Measurements from ENCODE around the gene CCDC80.
A peak's percentile ranks its signal among the peaks of the same experiment; 100 is the strongest.

CCDC80 gene

GRCh38 chr3:112650482-112650881 is 9.5 kb upstream of the CCDC80 start:
- TF ChIP-seq EGR1 (IDR thresholded peaks at IDR 0.05) (no peak), USF1 (IDR thresholded peaks at IDR 0.05) (no peak), YY1 (IDR thresholded peaks at IDR 0.05; ENCODE audit: low read depth) (no peak), ZBTB7A (IDR thresholded peaks at IDR 0.05; ENCODE audit: low read depth) (no peak), CEBPB (IDR thresholded peaks at IDR 0.05) (no peak), REST (IDR thresholded peaks at IDR 0.05; ENCODE audit: low read depth) (no peak), MAX (IDR thresholded peaks at IDR 0.05) (no peak), EP300 (IDR thresholded peaks at IDR 0.05; ENCODE audit: borderline replicate concordance) (no peak), TCF12 (IDR thresholded peaks at IDR 0.05; ENCODE audit: low read depth) (no peak), TEAD4 (IDR thresholded peaks at IDR 0.05) (no peak), NFIC (IDR thresholded peaks at IDR 0.05) (no peak)

GRCh38 chr3:112649478-112649735 is 8.5 kb upstream of the CCDC80 start:
- no peak for TF ChIP-seq REST (IDR thresholded peaks at IDR 0.05; ENCODE audit: low read depth)

- peak; percentile 40; the same call in 1 of the 2 replicates for TF ChIP-seq FOXM1 (IDR thresholded peaks at IDR 0.05; ENCODE audit: borderline replicate concordance, low read depth)
- 0 out of 2 replicates have a peak, but pooled peaks have one; percentile 51 for TF ChIP-seq TCF12 (IDR thresholded peaks at IDR 0.05; ENCODE audit: low read depth)
- TF ChIP-seq TAF1 (IDR thresholded peaks at IDR 0.05; ENCODE audit: low read depth), result no peak
- TF ChIP-seq EGR1 (IDR thresholded peaks at IDR 0.05), result no peak
- TF ChIP-seq NFIC (IDR thresholded peaks at IDR 0.05), result no peak; the same call in 1 of the 2 replicates
- peak; percentile 63 for TF ChIP-seq MAX (IDR thresholded peaks at IDR 0.05)
- peak; percentile 39; the same call in 1 of the 2 replicates for TF ChIP-seq YY1 (IDR thresholded peaks at IDR 0.05; ENCODE audit: low read depth)
- peak; percentile 61; the same call in 1 of the 2 replicates for TF ChIP-seq EP300 (IDR thresholded peaks at IDR 0.05; ENCODE audit: borderline replicate concordance)
- no peak for TF ChIP-seq ZBTB7A (IDR thresholded peaks at IDR 0.05; ENCODE audit: low read depth)
- no peak for TF ChIP-seq CREB1 (IDR thresholded peaks at IDR 0.05; ENCODE audit: low read depth)
- peak; percentile 100 for TF ChIP-seq TEAD4 (IDR thresholded peaks at IDR 0.05)
- peak; percentile 11; the same call in 1 of the 2 replicates for TF ChIP-seq RAD21 (IDR thresholded peaks at IDR 0.05; ENCODE audit: low read depth)
- peak; percentile 90 for TF ChIP-seq CEBPB (IDR thresholded peaks at IDR 0.05)
- no peak for TF ChIP-seq USF1 (IDR thresholded peaks at IDR 0.05)
- no peak for TF ChIP-seq REST (IDR thresholded peaks at IDR 0.05; ENCODE audit: low read depth)
Measured at GRCh38 chr3:112647122-112647521, 6.2 kb upstream of the CCDC80 start.

- no peak for TF ChIP-seq TCF12 (IDR thresholded peaks at IDR 0.05; ENCODE audit: low read depth)
- TF ChIP-seq TEAD4 (IDR thresholded peaks at IDR 0.05), result peak; percentile 9; the same call in 1 of the 2 replicates
Measured at GRCh38 chr3:112646623-112647022, 5.7 kb upstream of the CCDC80 start.

- TF ChIP-seq EGR1 (IDR thresholded peaks at IDR 0.05), result no peak
- no peak for TF ChIP-seq EP300 (IDR thresholded peaks at IDR 0.05; ENCODE audit: borderline replicate concordance)
- no peak for TF ChIP-seq YY1 (IDR thresholded peaks at IDR 0.05; ENCODE audit: low read depth)
- no peak for TF ChIP-seq FOXM1 (IDR thresholded peaks at IDR 0.05; ENCODE audit: borderline replicate concordance, low read depth)
- TF ChIP-seq CEBPB (IDR thresholded peaks at IDR 0.05), result no peak
- no peak for TF ChIP-seq RAD21 (IDR thresholded peaks at IDR 0.05; ENCODE audit: low read depth)
- TF ChIP-seq TAF1 (IDR thresholded peaks at IDR 0.05; ENCODE audit: low read depth), result no peak
- no peak for TF ChIP-seq REST (IDR thresholded peaks at IDR 0.05; ENCODE audit: low read depth)
- TF ChIP-seq USF1 (IDR thresholded peaks at IDR 0.05), result no peak
- no peak for TF ChIP-seq MAX (IDR thresholded peaks at IDR 0.05)
- no peak for TF ChIP-seq ZBTB7A (IDR thresholded peaks at IDR 0.05; ENCODE audit: low read depth)
- TF ChIP-seq CREB1 (IDR thresholded peaks at IDR 0.05; ENCODE audit: low read depth), result no peak
- no peak for TF ChIP-seq TEAD4 (IDR thresholded peaks at IDR 0.05)
- TF ChIP-seq NFIC (IDR thresholded peaks at IDR 0.05), result no peak
- no peak for TF ChIP-seq TCF12 (IDR thresholded peaks at IDR 0.05; ENCODE audit: low read depth)
Measured at GRCh38 chr3:112644453-112644852, 3.5 kb upstream of the CCDC80 start.
